BLaER1 (cell line): ENCODE data around the gene LMOD1.

Source experiments
- H3K27ac ChIP-seq: shearing (Covaris generic); formaldehyde crosslinking; 2 replicates; pipeline ENCODE4 v1.8.1; 2022
- H3K27me3 ChIP-seq: shearing (Covaris generic); formaldehyde crosslinking; 2 replicates; pipeline ENCODE4 v1.8.1; 2022
- H3K36me3 ChIP-seq: shearing (Covaris generic); formaldehyde crosslinking; 2 replicates; pipeline ENCODE4 v1.8.1; 2022
- H3K4me1 ChIP-seq: shearing (Covaris generic); formaldehyde crosslinking; 2 replicates; pipeline ENCODE4 v1.8.1; 2022
- H3K4me2 ChIP-seq: shearing (Covaris generic); formaldehyde crosslinking; 2 replicates; pipeline ENCODE4 v1.8.1; 2022
- H3K4me3 ChIP-seq: shearing (Covaris generic); formaldehyde crosslinking; 2 replicates; pipeline ENCODE4 v1.8.1; 2022
- H3K9ac ChIP-seq: shearing (Covaris generic); formaldehyde crosslinking; 2 replicates; pipeline ENCODE4 v1.8.1; 2022
- H3K9me3 ChIP-seq: shearing (Covaris generic); formaldehyde crosslinking; 2 replicates; pipeline ENCODE4 v1.8.1; 2022
- H4K20me1 ChIP-seq: shearing (Covaris generic); formaldehyde crosslinking; 2 replicates; pipeline ENCODE4 v1.8.1; 2022
- Cebpa-rat ChIP-seq: shearing (Covaris generic); IDR thresholded peaks from 2 replicates; pipeline ENCODE4 v1.8.1; 2022

The LMOD1 gene

GRCh38 chr1:201946224-201946908, at the start of gene LMOD1:
Gene LMOD1, minus strand, starts transcription at chr1:201946548. Its CDS starts 208 bp downstream, at chr1:201946340.
- Histone ChIP-seq H3K4me1 (peaks cover 10% of the 10 kb centered on the region), H3K9ac (no peak within 1 kb of the TSS), H3K4me2 (0 out of 2 replicates have a peak within 1 kb of the TSS, but pooled peaks have one; percentile 32), H3K36me3 (no peaks in the 10 kb centered on the region), H3K27ac (no peak within 1 kb of the TSS), H3K27me3 (peaks cover 45% of the 10 kb centered on the region), H4K20me1 (no peaks in the 10 kb centered on the region), H3K9me3 (no peaks in the 10 kb centered on the region), H3K4me3 (no peak within 1 kb of the TSS)
- no peak for TF ChIP-seq Cebpa-rat

GRCh38 chr1:201990427-201990826, 44.1 kb upstream of the LMOD1 start:
- H3K4me1 ChIP-seq, result peaks cover 30% of the 10 kb centered on the region
- no peak overlapping the region for H3K27ac ChIP-seq
- H3K4me2 ChIP-seq, result no peak overlapping the region
- H3K4me3 ChIP-seq, result no peak overlapping the region
- peaks cover 39% of the 10 kb centered on the region for H4K20me1 ChIP-seq
- no peaks in the 10 kb centered on the region for H3K27me3 ChIP-seq
- H3K36me3 ChIP-seq, result peaks cover 79% of the 10 kb centered on the region
- no peak for TF ChIP-seq Cebpa-rat
- H3K9me3 ChIP-seq, result no peaks in the 10 kb centered on the region
- no peak overlapping the region for H3K9ac ChIP-seq

- TF ChIP-seq Cebpa-rat, result no peak
- peaks cover 75% of the 10 kb centered on the region for H3K36me3 ChIP-seq
Measured at GRCh38 chr1:201989354-201990128, 43.2 kb upstream of the LMOD1 start.

GRCh38 chr1:201988601-201989000, 42.3 kb upstream of the LMOD1 start:
- no peaks in the 10 kb centered on the region for H3K27me3 ChIP-seq
- peaks cover 58% of the 10 kb centered on the region for H4K20me1 ChIP-seq
- TF ChIP-seq Cebpa-rat, result no peak
- no peak overlapping the region for H3K4me2 ChIP-seq
- H3K9me3 ChIP-seq, result no peaks in the 10 kb centered on the region
- peaks cover 65% of the 10 kb centered on the region for H3K36me3 ChIP-seq
- H3K4me1 ChIP-seq, result peaks cover 47% of the 10 kb centered on the region
- H3K4me3 ChIP-seq, result no peak overlapping the region
- H3K9ac ChIP-seq, result no peak overlapping the region
- H3K27ac ChIP-seq, result no peak overlapping the region

More at GRCh38 chr1:201989354-201990128, 43.2 kb upstream of the LMOD1 start:
- H4K20me1 ChIP-seq, result peaks cover 48% of the 10 kb centered on the region
- H3K4me1 ChIP-seq, result peaks cover 38% of the 10 kb centered on the region
- H3K27ac ChIP-seq, result no peak overlapping the region
- H3K4me2 ChIP-seq, result no peak overlapping the region
- H3K27me3 ChIP-seq, result no peaks in the 10 kb centered on the region
- no peak overlapping the region for H3K9ac ChIP-seq
- no peak overlapping the region for H3K4me3 ChIP-seq
- H3K9me3 ChIP-seq, result no peaks in the 10 kb centered on the region

GRCh38 chr1:201985355-201985754, 39.0 kb upstream of the LMOD1 start:
- peaks cover 61% of the 10 kb centered on the region for H4K20me1 ChIP-seq
- H3K4me2 ChIP-seq, result 0 out of 2 replicates have a peak overlapping the region, but pooled peaks have one; percentile 94
- H3K9me3 ChIP-seq, result no peaks in the 10 kb centered on the region
- H3K27me3 ChIP-seq, result no peaks in the 10 kb centered on the region
- peaks cover 35% of the 10 kb centered on the region for H3K36me3 ChIP-seq
- H3K4me3 ChIP-seq, result no peak overlapping the region
- H3K9ac ChIP-seq, result no peak overlapping the region
- H3K27ac ChIP-seq, result no peak overlapping the region
- no peak for TF ChIP-seq Cebpa-rat
- H3K4me1 ChIP-seq, result peaks cover 45% of the 10 kb centered on the region

- no peaks in the 10 kb centered on the region for H3K27me3 ChIP-seq
- H3K4me2 ChIP-seq, result peak overlapping the region; percentile 94
- H3K4me3 ChIP-seq, result no peak overlapping the region
- H3K9ac ChIP-seq, result 0 out of 2 replicates have a peak overlapping the region, but pooled peaks have one; percentile 15
- no peak overlapping the region for H3K27ac ChIP-seq
- no peaks in the 10 kb centered on the region for H3K9me3 ChIP-seq
- peaks cover 60% of the 10 kb centered on the region for H4K20me1 ChIP-seq
- H3K4me1 ChIP-seq, result peaks cover 45% of the 10 kb centered on the region
- H3K36me3 ChIP-seq, result peaks cover 25% of the 10 kb centered on the region
- no peak for TF ChIP-seq Cebpa-rat
Measured at GRCh38 chr1:201984446-201984845, 38.1 kb upstream of the LMOD1 start.

- Histone ChIP-seq H4K20me1 (peaks cover 49% of the 10 kb centered on the region), H3K4me2 (peak overlapping the region; percentile 94), H3K27me3 (no peaks in the 10 kb centered on the region), H3K4me1 (peaks cover 45% of the 10 kb centered on the region), H3K4me3 (peak overlapping the region; percentile 92), H3K9ac (peak overlapping the region; percentile 93), H3K9me3 (no peaks in the 10 kb centered on the region), H3K27ac (peak overlapping the region; percentile 93), H3K36me3 (peaks cover 15% of the 10 kb centered on the region)
- no peak for TF ChIP-seq Cebpa-rat
Measured at GRCh38 chr1:201983380-201983805, 37.0 kb upstream of the LMOD1 start.

GRCh38 chr1:201982623-201983379, 36.5 kb upstream of the LMOD1 start, which contains the start of gene RNPEP:
Gene RNPEP, plus strand, starts transcription at chr1:201982648. Its CDS starts 19 bp downstream, at chr1:201982667.
- H3K9me3 ChIP-seq, result no peaks in the 10 kb centered on the region
- H3K9ac ChIP-seq, result peak within 1 kb of the TSS; percentile 93
- H3K4me2 ChIP-seq, result peak within 1 kb of the TSS; percentile 94
- peaks cover 45% of the 10 kb centered on the region for H3K4me1 ChIP-seq
- H3K27me3 ChIP-seq, result no peaks in the 10 kb centered on the region
- peaks cover 10% of the 10 kb centered on the region; the same call in 1 of the 2 replicates for H3K36me3 ChIP-seq
- H3K4me3 ChIP-seq, result peak within 1 kb of the TSS; percentile 92
- no peak for TF ChIP-seq Cebpa-rat
- peak within 1 kb of the TSS; percentile 93 for H3K27ac ChIP-seq
- H4K20me1 ChIP-seq, result peaks cover 43% of the 10 kb centered on the region

GRCh38 chr1:201982082-201982622, 35.8 kb upstream of the LMOD1 start:
- Histone ChIP-seq H3K4me1 (peaks cover 45% of the 10 kb centered on the region), H3K27ac (peak overlapping the region; percentile 93), H3K9me3 (no peaks in the 10 kb centered on the region), H3K27me3 (no peaks in the 10 kb centered on the region), H3K36me3 (peaks cover 10% of the 10 kb centered on the region; the same call in 1 of the 2 replicates), H3K9ac (peak overlapping the region; percentile 93), H3K4me2 (peak overlapping the region; percentile 94), H4K20me1 (peaks cover 39% of the 10 kb centered on the region), H3K4me3 (peak overlapping the region; percentile 92)
- TF ChIP-seq Cebpa-rat, result no peak
